Muscle of back (tissue), 13 donors: Measurements from ENCODE around the gene TRAPPC14. TPM values are rescaled to one million over a fixed set of nuclear protein-coding genes. Genes with fewer than 3 reads are reported as not detected.
"Not testable (repeated sequence)": the region's sequence is repeated elsewhere in the genome, so short reads cannot be mapped to it uniquely, and the experiment has no call there.

Source experiments
- DNase-seq, 3 donors: peaks; one replicate each; pipeline versions ENCODE4 v3.0.0 to v3.0.0-alpha.2; 2013
- long read RNA-seq, 9 donors: transcript quantifications; one replicate each; lab custom pipeline, GENCODE V29; 2026
- polyA plus RNA-seq, 10 donors: library from polyadenylated mRNA; unstranded; fragments of 120-200 nt; gene quantifications; one replicate each; pipeline ENCODE4 v1.2.1, GENCODE V29; 2013; ENCODE audit not compliant: insufficient read length in 10 of 10

TRAPPC14 gene, protein sequence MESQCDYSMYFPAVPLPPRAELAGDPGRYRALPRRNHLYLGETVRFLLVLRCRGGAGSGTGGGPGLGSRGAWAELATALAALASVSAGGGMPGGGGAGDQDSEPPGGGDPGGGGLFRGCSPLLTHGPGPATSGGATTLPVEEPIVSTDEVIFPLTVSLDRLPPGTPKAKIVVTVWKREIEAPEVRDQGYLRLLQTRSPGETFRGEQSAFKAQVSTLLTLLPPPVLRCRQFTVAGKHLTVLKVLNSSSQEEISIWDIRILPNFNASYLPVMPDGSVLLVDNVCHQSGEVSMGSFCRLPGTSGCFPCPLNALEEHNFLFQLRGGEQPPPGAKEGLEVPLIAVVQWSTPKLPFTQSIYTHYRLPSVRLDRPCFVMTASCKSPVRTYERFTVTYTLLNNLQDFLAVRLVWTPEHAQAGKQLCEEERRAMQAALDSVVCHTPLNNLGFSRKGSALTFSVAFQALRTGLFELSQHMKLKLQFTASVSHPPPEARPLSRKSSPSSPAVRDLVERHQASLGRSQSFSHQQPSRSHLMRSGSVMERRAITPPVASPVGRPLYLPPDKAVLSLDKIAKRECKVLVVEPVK
- polyA plus RNA-seq = 10 to 100 TPM in 7 of 10 donors, 1 to 10 TPM in 3; 9.6 to 12.9 (median 10.7) TPM
- long read RNA-seq, donor 1, partial matches to known transcripts = 0 of 2 reads
- long read RNA-seq, donor 1, other reads (novel, unspliced or antisense) = 0 of 2 reads
- long read RNA-seq, donor 2 = 0 reads
- long read RNA-seq, donor 3 = 0 reads
- long read RNA-seq, donor 4 = 0 reads
- long read RNA-seq, donor 5, partial matches to known transcripts = 0 of 1 reads
- long read RNA-seq, donor 5, other reads (novel, unspliced or antisense) = 0 of 1 reads
- long read RNA-seq, donor 6, partial matches to known transcripts = 0 of 1 reads
- long read RNA-seq, donor 6, other reads (novel, unspliced or antisense) = 0 of 1 reads
- long read RNA-seq, donor 7, partial matches to known transcripts = 0 of 2 reads
- long read RNA-seq, donor 7, other reads (novel, unspliced or antisense) = 0 of 2 reads
- long read RNA-seq, donor 8 = 0 reads
- long read RNA-seq, donor 9 = 0 reads

DNA sequence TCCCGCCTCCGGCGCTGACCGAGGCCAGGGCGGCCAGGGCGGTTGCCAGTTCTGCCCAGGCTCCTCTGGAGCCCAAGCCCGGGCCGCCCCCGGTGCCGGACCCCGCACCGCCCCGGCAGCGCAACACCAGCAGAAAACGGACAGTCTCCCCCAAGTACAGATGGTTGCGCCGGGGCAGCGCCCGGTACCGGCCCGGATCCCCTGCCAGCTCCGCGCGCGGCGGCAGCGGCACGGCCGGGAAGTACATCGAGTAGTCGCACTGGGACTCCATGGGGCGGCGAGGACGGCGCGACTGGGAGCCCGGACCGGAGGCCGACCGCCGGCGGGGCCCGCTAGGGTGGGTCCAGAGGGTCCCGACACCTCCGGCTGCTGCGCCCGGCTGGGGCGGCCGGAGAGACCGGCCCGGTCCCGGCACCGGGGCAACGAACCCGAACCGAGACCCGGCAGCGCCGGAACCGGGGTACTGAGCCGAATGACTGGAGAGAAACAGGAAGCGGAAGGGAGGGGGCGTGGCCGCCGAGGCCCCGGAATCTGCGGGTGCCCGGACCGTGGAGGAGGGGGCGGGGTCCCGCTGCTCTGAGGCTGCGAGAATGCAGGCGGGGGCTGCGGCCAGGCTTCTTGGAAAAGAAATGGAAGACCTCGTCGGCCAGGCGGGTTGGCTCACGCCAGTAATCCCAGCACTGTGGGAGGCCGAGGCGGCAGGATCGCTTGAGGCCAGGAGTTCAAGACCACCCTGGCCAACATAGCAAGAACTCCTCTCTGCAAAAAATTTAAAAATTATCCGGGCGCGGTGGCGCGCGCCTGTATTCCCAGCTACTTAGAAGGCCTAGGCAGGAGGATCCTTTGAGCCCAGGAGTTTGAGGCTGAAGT, at the start of gene TRAPPC14:
TSS of gene TRAPPC14 (minus strand) at position 495 of the 870 bp plus-strand sequence. CDS start at position 271, 224 bp downstream.
- DNase-seq = peak; percentile 82 to 96 (median 92)

DNA sequence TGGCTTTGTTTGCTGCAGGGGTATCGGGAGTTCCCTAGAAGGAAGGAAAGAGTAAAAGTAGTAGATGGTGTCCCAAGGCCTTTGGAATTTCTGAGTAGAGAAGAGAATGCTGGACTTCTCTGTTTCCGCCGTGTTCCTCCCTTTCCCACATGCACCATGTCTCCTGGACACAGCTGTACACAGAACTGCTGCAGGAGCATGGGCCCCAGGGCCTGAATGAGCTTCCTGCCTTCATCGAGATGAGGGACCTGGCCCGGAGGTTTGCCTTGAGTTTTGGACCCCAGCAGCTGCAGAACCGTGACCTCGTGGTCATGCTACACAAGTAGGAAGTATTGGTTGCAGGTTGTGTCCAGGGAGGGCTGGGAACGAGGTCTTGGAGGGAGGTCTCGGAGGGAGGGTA, 45.9 kb upstream of the TRAPPC14 start:
- DNase-seq = peak in 1 of 3 donors; percentile 60

DNA sequence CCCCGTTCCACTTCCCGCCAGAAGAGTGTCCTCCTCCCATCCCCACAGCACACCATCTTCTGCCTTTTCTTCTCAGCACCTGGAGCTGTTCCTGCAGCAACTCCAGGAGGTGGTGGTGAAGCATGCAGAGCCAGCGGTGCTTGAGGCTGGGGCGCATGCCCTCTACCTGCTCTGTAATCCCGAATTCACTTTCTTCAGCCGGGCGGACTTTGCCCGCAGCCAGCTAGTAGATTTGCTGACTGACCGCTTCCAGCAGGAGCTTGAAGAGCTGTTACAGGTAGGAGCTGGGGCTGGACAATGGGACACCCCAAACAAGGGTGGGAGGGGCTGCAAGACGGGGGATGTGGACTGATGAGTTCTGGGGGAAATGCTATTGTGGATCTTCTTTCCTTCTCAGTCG, 42.2 kb upstream of the TRAPPC14 start:
- no peak for DNase-seq

- no peak for DNase-seq
Measured at GRCh38 chr7:100198266-100198665, 39.7 kb upstream of the TRAPPC14 start.

- DNase-seq = not testable (repeated sequence)
Measured at GRCh38 chr7:100195901-100196322, 37.4 kb upstream of the TRAPPC14 start.

DNA sequence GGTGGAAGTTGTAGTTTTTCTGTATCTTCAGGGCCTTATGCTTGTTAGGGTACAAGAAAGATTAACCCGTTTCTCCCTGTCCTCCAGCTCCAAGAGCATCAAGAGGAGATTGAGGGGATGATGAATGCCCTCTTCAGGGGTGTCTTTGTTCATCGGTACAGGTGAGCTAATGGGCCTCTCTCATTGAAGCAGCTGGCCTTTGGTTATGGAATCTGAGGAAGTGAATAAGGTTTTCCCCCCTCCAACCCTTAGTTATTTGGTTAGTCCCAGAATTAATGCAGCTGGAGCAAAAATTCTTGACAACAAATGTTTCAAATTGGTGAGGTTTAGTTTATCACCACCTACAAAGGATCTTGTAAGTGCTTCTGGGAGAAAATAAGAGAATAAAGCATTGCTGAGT, 36.7 kb upstream of the TRAPPC14 start:
- no peak for DNase-seq

GRCh38 chr7:100192969-100193368, 34.4 kb upstream of the TRAPPC14 start:
- DNase-seq = no peak

DNA sequence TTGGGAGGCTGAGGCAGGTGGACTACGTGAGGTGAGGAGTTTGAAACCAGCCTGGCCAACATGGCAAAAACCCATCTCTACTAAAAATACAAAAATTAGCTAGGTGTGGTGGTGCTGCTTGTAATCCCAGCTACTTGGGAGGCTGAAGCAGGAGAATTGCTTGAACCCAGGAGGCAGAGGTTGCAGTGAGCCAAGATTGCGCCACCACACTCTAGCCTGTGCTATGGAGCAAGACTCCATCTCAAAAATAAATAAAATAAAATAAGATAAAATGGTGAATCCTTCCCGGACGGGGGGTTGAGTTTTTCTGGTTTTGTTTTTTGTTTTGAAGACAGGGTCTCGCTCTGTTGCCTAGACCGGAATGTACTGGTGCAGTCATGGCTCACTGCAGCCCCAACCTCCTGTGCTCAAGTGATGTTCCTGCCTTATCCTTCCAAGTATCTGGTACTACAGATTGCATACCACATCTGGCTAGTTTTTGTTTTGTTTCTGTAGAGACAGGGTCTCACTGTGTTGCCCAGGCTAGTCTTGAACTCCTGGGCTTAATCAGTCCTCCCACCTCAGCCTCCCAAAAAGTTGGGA, 33.8 kb upstream of the TRAPPC14 start:
- not testable (repeated sequence) for DNase-seq

DNA sequence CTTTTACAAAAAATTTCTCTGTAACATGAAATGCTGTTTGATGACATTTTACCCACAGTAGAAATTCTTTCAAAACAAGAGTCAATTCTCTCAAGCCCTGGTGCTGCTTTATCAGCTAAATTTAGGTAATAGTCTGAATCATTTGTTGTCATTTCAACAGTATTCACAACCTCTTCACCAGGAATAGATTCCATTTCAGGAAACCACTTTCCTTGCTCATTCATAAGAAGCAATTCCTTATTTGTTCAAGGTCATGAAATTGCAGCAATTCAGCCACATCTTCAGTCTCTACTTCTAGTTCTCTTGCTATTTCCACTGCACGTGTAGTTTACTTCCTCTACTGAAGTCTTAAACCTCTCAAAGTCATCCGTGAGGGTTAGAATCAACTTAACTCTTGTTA, 33.3 kb upstream of the TRAPPC14 start:
- no peak for DNase-seq

- DNase-seq = peak; percentile 51 to 77 (median 56)
Measured at GRCh38 chr7:100190048-100190711, 31.7 kb upstream of the TRAPPC14 start.

DNA sequence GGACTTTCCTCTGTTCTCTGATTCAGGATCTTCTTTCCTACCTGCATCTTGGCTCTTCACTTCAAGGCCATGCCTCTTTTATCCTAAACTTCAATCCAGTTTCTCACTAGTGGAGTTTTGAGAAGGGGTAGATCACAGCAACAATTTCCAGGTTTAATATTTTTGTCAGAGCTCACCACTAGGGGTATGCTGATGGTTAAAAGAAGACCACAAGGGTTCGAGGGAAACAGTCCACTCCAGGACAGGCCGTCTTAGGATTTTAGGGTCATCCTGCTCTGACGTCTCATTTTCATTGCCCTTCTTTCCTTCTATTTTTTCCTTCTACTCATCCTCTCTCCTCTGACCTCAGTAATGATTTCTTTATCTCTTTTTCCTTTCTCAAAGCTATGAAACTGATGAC, 30.5 kb upstream of the TRAPPC14 start:
- DNase-seq = no peak

DNA sequence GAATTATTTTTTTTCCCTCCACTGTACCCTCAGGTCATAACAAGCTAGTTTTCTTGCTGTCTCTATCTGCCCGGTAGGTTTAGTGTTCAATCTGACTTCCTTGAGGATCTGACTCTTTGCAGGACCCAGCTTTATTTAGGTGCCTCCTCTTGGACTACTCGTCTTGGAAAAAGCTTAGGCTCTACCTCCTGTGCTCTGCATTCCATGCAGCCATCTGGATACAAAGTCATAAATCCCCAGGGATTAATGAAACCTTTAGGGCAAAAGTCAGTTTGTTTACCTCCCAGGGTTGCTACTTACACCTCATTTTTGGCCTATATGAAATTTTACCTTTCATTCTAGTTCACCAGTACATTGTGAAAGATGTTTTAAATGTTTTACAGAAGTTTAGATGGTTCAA, 27.2 kb upstream of the TRAPPC14 start:
- DNase-seq = no peak

GRCh38 chr7:100183090-100183489, 24.6 kb upstream of the TRAPPC14 start:
- DNase-seq = not testable (repeated sequence)

DNA sequence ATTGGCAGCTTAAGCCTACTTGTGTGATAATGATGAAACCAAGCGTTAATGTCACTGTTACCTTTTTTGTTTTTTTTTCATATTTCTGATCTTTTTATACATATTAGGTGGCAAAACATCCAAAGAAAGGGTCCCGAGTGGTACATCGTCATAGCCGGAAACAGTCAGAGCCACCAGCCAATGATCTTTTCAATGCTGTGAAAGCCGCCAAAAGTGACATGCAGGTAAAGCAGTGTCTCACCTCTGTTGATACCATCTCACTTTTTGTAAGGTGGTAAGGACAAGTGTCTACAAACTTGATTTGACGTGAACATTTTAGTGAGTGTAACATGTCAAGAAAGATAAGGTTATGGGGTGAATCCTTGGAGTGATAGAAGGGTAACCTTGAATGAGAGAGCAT, 24.1 kb upstream of the TRAPPC14 start:
- not testable (repeated sequence) for DNase-seq

DNA sequence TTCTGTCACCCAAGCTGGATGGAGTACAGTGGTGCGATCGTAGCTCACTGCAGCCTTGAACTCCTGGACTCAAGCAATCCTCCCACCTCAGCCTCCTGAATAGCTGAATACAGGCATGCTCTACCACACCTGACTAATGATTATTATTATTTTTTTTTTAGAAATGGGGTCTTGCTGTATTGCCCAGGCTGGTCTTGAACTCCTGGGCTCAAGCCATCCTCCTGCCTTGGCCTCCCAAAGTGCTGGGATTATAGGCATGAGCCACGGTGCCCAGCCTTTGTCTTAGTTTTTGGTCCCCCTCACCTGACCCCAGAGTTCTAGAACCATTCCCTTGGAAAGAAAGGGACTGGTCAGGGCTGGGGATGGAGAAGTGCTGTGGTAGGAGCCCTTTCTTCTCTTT, 21.6 kb upstream of the TRAPPC14 start:
- not testable (repeated sequence) for DNase-seq

GRCh38 chr7:100177045-100178001, 18.8 kb upstream of the TRAPPC14 start, which contains the start of the genes GPC2 and STAG3:
Gene GPC2, minus strand, starts transcription at chr7:100177381. Its CDS starts 182 bp downstream, at chr7:100177199.
Gene STAG3, plus strand, starts transcription at chr7:100177918. Its CDS starts 2,639 bp downstream, at chr7:100180557.
- DNase-seq = peak; percentile 94 to 97 (median 95)

GRCh38 chr7:100176096-100177044, 17.8 kb upstream of the TRAPPC14 start:
- DNase-seq = no peak
